ENCODE measurements around the gene ACBD4. TPM values are rescaled to one million over a fixed set of nuclear protein-coding genes. Genes with fewer than 3 reads are reported as not detected.

The ACBD4 gene
- total and polyA plus RNA-seq, 2 of the 13 experiments (the other 11 are each of a cell fraction or from before 2014, with no cell fraction given): 16.1 to 26.9 TPM

- Histone ChIP-seq H3K9ac (ENCODE audit: insufficient read depth, low read depth, low read length) (peak overlapping the region; percentile 85), H3K9me3 (ENCODE audit: low read length) (no peaks in the 10 kb centered on the region), H2AFZ (ENCODE audit: low read length) (no peak overlapping the region), H3K4me2 (ENCODE audit: low read depth, low read length) (peak overlapping the region; percentile 95), H3K27ac (ENCODE audit: extremely low read length, insufficient read depth, low read length) (peak overlapping the region; percentile 69), H3K36me3 (replicated peaks in 1 of 2; ENCODE audit: control insufficient read depth in 1 of 2, insufficient read depth in 2 of 2, low read length in 2 of 2) (no peaks in the 10 kb centered on the region; a peak in 1 of 5 replicates), H4K20me1 (ENCODE audit: insufficient read depth, low read length) (peaks cover 35% of the 10 kb centered on the region), H3K4me1 (ENCODE audit: insufficient read depth, low read length) (peaks cover 24% of the 10 kb centered on the region), H3K27me3 (ENCODE audit: control insufficient read depth in 1 of 2, insufficient read depth in 2 of 2, low read length in 2 of 2) (no peaks in the 10 kb centered on the region; a peak in 2 of 5 replicates), H3K79me2 (ENCODE audit: insufficient read depth, low read length) (peaks cover 36% of the 10 kb centered on the region), H3K4me3 (replicated peaks in 1 of 3; ENCODE audit: insufficient read depth in 1 of 3, low read depth in 2 of 3, low read length in 3 of 3) (peak overlapping the region; percentile 97 to 98 (median 97))
- BruUV-seq (replicated peaks): no TSS peak
- under 1% methylated on average over 32 of the region's 32 CpGs for WGBS (ENCODE audit: low lambda C conversion rate)
- in situ Hi-C loops (cut with HindIII; ENCODE audit: extremely low pct_ligation_motif_present, low pct_unique_long_range_greater_than_20kb) (loop anchor here (5.0 kb wide), 2 partner anchors 48 to 98 kb away; no protein-coding TSS in a partner anchor), intact Hi-C loops (cut with micrococcal nuclease; ENCODE audit: unreplicated experiment) (loop anchor here (1.0 kb wide), 1 partner anchor 48 kb away; no protein-coding TSS in a partner anchor)
- ATAC-seq (peak; percentile 71), DNase-seq (ENCODE audit: low spot score) (peak; percentile 87), FAIRE-seq (peak; percentile 18)
- POLR2A ChIA-PET: interaction anchor here (0.6 to 19.8 kb wide), 42 partner anchors 11 to 369 kb away, joined by 3 to 2487 read pairs (median 8); partner anchors contain the start of genes ACBD4, C1QL1, DCAKD and EFTUD2
- CTCF ChIA-PET (ENCODE audit: low intra/inter-chr PET ratio, low total read pairs): interaction anchor here (1.2 to 8.5 kb wide), 5 partner anchors 10 to 48 kb away, joined by 4 to 130 read pairs (median 10); partner anchors contain the start of genes ACBD4 and HEXIM2
- no peak for TF ChIP-seq CBX2 (IDR thresholded peaks at IDR 0.05; ENCODE audit: low read depth, low read length)
- TF ChIP-seq CBX2 (CRISPR knock-in tag; IDR thresholded peaks at IDR 0.05; ENCODE audit: low read depth): no peak
- TF ChIP-seq ZSCAN31 (CRISPR knock-in tag; IDR thresholded peaks at IDR 0.05; ENCODE audit: low read depth): peak; percentile 67; the same call in 1 of the 2 replicates
- no peak for TF ChIP-seq AGO1 (IDR thresholded peaks at IDR 0.05; ENCODE audit: low read depth, low read length, poor library complexity, severe bottlenecking)
- TF ChIP-seq ZNF720 (CRISPR knock-in tag; IDR thresholded peaks at IDR 0.05): 0 out of 2 replicates have a peak, but pooled peaks have one; percentile 72
- TF ChIP-seq ZNF460 (CRISPR knock-in tag; IDR thresholded peaks at IDR 0.05; ENCODE audit: borderline replicate concordance): no peak
- TF ChIP-seq ZNF383 (CRISPR knock-in tag; IDR thresholded peaks at IDR 0.05; ENCODE audit: borderline replicate concordance): no peak
- peak; percentile 54; the same call in 1 of the 2 replicates for TF ChIP-seq MEIS2 (CRISPR knock-in tag; IDR thresholded peaks at IDR 0.05)
- peak; percentile 58 for TF ChIP-seq GATAD2A (CRISPR knock-in tag; IDR thresholded peaks at IDR 0.05)
- no peak; the same call in 1 of the 2 replicates for TF ChIP-seq STAT5B (CRISPR knock-in tag; IDR thresholded peaks at IDR 0.05)
- TF ChIP-seq RBM39 (IDR thresholded peaks at IDR 0.05; ENCODE audit: low read depth, low read length, poor library complexity, severe bottlenecking): no peak
- no peak for TF ChIP-seq DPF2 (CRISPR knock-in tag; IDR thresholded peaks at IDR 0.05; ENCODE audit: borderline replicate concordance, low read depth)
- TF ChIP-seq MZF1 (CRISPR knock-in tag; IDR thresholded peaks at IDR 0.05; ENCODE audit: borderline replicate concordance): no peak
- no peak for TF ChIP-seq AHR (CRISPR knock-in tag; IDR thresholded peaks at IDR 0.05)
- TF ChIP-seq ZBTB4 (CRISPR knock-in tag; IDR thresholded peaks at IDR 0.05; ENCODE audit: borderline replicate concordance): peak; percentile 22; the same call in 1 of the 2 replicates
- no peak for TF ChIP-seq ZNF570 (CRISPR knock-in tag; IDR thresholded peaks at IDR 0.05; ENCODE audit: borderline replicate concordance)
These were observed 13.7 kb downstream of the ACBD4 start for GRCh38 chr17:45149037-45149668.
